Astrocyte of the spinal cord (primary cell): ENCODE results near the gene MAS1L.
"Not testable (repeated sequence)": the region's sequence is repeated elsewhere in the genome, so short reads cannot be mapped to it uniquely, and the experiment has no call there.

Experiments used
- DNase-seq: peaks from one replicate; pipeline ENCODE4 v3.0.0; 2011; ENCODE audit warnings: low read depth, low spot score
- H3K4me3 ChIP-seq: 2 replicates; pipeline ENCODE4 v1.5.1; 2011; ENCODE audit warnings: low read depth, mild to moderate bottlenecking, low read length, moderate library complexity
- CTCF ChIP-seq: IDR thresholded peaks from 2 replicates; pipeline ENCODE4 v1.5.1; 2012; ENCODE audit warnings: low read depth, mild to moderate bottlenecking, low read length, inconsistent platforms
- in situ Hi-C: cut with HindIII; loops from 2 replicates; pipeline ENCODE4 v1.10.0; 2017; ENCODE audit warnings: low sequenced_read_pairs

The MAS1L gene

GRCh38 chr6:29462022-29462421 is 25.7 kb downstream of the MAS1L start:
- H3K4me3 ChIP-seq: no peak overlapping the region
- DNase-seq: no peak
- in situ Hi-C loops: no loop called here
- no peak for TF ChIP-seq CTCF

- no peak for TF ChIP-seq CTCF
- no peak overlapping the region for H3K4me3 ChIP-seq
- in situ Hi-C loops: no loop called here
- DNase-seq: no peak
Measured at GRCh38 chr6:29461021-29461814, 26.5 kb downstream of the MAS1L start.

- H3K4me3 ChIP-seq: no peak within 1 kb of the TSS
- in situ Hi-C loops: no loop called here
- no peak for DNase-seq
- TF ChIP-seq CTCF: no peak
Measured at GRCh38 chr6:29456971-29457370, 30.8 kb downstream of the MAS1L start, which contains the start of the genes OR11A1 and OR2H1. OR11A1 (minus strand) TSS chr6:29457071; CDS start chr6:29427641, 29,430 bp downstream. OR2H1 (plus strand) TSS chr6:29457155; CDS start chr6:29461770, 4,615 bp downstream.

GRCh38 chr6:29451471-29452193 is 36.1 kb downstream of the MAS1L start:
- no peak for TF ChIP-seq CTCF
- in situ Hi-C loops: no loop called here
- no peak overlapping the region for H3K4me3 ChIP-seq
- DNase-seq: peak; percentile 16

- DNase-seq: peak; percentile 2
- in situ Hi-C loops: no loop called here
- TF ChIP-seq CTCF: no peak
- H3K4me3 ChIP-seq: no peak overlapping the region
Measured at GRCh38 chr6:29447670-29448069, 40.1 kb downstream of the MAS1L start.

GRCh38 chr6:29444031-29444430 is 43.7 kb downstream of the MAS1L start:
- DNase-seq, H3K4me3 ChIP-seq, in situ Hi-C loops: not testable (repeated sequence)

- in situ Hi-C loops: no loop called here
- no peak for TF ChIP-seq CTCF
- no peak for DNase-seq
- H3K4me3 ChIP-seq: no peak overlapping the region
Measured at GRCh38 chr6:29442719-29443118, 45.0 kb downstream of the MAS1L start.
